ENCODE data around the gene ALDH3B2.
"Not testable (repeated sequence)": the region's sequence is repeated elsewhere in the genome, so short reads cannot be mapped to it uniquely, and the experiment has no call there.

Gene ALDH3B2

DNA sequence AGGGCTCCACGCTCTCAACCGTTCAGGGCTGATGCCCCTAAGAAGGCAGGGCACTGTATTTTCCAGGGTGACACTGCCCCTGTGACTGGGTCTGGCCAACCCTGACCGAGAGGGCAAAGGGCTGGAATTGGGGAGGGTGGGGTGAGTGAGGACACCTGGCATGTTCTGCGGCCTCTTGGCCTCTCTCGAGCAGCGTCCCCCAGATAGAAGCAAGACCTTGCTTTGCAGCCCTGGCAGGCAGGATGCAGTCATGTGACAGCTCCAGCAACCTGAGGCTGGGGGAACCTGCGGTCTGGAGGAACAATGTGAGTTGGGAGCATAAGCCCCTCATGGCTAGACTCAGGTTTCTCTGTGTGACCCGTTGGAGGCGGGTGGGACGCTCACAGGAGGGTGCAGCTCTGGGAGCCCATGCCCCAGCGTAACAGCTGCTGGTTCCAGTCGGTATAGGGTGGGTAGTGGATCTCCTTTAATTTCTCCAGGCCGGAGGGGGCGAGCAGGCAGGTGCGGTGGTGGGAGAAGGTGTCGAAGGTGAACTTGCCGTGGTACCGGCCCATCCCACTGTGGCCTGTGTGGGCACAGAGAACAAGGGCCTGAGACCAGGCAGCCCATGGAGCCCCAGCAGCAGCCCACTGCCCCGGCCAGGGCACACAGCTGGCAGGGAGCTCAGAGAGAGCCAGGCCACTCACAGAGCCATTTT, 11.4 kb downstream of the ALDH3B2 start:
- no peak for DNase-seq

DNA sequence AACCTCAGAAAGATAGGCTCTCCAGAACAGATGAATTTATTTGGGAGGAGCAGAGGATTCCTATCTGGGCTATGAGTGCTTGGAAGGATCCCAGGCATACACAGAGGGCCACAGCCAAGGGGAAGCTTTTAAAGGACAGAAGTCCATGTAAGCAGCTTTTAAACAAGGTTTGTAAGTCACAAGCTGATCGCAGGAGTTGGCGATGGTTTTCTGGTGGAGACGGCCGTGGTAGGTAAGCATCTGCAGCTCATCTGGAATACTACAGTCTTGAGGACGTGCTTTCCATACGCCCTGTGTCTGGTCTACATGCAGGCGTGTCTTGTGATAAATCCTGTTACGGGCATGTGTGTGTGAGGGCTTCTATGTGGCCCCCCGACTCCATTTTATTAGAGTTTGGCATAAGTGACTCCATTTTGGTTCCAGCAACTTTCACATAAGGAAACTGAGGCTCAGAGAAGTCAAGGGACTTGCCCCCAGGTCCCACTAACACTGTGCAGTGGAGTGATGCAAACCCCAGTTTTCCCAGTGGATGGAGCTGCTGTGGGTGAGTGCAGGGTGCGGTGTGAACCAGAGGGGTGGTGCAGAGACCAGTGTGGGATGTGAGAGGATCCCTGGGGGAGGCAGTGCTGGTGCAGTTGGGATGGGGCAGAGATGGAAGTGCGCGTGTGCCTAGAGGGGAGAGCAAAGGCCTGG, 12.1 kb downstream of the ALDH3B2 start:
- no peak for DNase-seq

DNA sequence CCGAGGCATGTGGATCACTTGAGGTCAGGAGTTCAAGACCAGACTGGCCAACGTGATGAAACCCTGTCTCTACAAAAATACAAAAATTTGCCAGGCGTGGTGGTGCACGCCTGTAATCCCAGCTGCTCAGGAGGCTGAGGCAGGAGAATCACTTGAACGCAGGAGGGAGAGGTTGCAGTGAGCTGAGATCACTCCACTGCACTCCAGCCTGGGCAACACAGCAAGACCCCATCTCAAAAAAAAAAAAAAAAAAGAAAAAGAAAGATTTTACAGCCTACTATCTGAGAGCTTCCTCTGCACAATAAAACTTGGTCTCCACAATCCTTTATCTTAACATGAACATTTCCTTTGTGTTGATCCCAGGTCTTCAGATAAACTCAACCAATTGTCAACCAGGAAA, 13.7 kb downstream of the ALDH3B2 start:
- DNase-seq = not testable (repeated sequence)

DNA sequence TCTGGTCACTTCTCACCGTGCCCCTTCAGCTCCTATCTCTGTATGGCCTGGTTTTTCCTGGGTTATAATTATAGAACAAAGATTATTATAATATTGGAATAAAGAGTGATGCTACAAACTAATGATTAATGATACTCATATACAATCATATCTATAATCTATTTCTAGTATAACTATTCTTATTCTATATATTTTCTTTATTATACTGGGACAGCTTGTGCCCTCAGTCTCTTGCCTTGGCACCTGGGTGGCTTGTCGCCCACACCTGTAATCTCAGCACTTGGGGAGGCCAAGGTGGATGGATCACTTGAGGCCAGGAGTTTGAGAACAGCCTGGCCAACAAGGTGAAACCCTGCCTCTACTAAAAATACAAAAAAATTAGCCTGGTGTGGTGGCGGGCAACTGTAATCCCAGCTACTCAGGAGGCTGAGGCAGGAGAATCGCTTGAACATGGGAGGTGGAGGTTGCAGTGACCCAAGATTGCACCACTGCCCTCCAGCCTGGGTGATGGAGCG, 14.7 kb downstream of the ALDH3B2 start:
- not testable (repeated sequence) for DNase-seq

DNA sequence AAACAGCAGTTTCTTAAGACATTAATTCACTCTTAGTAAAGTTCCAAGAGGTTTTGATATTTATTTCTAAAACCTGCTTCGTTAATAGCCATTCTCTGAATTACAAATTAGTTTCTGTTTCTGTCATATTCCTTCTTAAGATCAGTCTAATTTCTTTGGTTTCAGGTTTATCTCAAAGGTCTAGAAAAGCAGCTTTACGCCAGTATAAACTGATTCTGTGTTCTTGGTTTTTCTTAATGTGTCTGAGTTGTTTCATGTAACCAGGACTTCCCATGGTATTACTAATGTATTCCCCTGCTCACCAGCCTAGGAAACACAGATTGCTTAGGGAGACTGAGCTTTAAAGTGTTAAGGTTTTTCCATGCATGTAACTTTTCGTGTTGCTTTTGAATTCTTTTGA, 17.1 kb downstream of the ALDH3B2 start:
- DNase-seq = no peak

DNA sequence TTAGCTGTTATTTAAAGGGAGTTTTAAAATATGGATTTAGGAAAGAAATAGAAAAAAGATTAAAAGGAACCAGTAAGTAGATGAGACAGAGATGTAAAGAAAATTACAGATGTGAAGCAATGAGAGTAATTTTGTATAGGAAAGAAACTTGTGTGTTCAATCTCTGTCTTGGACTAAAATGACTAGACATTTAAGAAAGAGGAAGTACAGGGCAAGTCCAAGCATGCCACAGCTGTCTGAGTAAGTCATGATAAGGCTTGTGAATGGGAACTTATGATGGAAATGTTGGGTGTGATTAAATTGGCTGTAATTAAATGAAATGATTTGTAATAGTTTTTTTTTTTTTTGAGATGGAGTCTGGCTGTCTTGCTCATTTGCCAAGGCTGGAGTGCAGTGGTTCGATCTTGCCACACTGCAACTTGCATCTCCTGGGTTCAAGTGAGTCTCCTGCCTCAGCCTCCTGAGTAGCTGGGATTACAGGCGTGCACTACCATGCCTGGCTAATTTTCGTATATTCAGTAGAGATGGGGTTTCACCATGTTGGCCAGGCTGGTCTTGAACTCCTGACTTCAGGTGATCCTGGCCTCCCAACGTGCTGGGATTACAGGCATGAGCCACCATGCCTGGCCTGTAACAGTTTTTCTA, 18.0 kb downstream of the ALDH3B2 start:
- no peak for DNase-seq

DNA sequence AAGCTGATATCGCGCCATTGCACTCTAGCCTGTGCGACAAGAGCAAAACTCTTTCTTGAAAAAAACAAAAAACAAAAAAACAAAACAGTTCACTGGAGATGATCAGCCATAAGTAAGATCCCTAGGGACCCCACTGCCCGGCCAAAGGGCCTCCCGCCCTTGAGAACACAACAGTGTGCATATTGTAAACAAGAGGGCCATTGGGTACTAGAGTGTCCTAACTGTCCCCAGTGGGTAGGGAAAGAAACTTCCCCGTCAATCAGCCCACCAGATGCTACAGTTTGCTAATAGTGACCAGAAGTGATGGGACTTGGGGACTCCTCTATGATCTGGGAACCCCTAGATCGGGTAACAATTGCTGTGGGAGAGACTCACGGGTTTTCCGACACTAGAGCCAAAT, 20.2 kb downstream of the ALDH3B2 start:
- DNase-seq = no peak

DNA sequence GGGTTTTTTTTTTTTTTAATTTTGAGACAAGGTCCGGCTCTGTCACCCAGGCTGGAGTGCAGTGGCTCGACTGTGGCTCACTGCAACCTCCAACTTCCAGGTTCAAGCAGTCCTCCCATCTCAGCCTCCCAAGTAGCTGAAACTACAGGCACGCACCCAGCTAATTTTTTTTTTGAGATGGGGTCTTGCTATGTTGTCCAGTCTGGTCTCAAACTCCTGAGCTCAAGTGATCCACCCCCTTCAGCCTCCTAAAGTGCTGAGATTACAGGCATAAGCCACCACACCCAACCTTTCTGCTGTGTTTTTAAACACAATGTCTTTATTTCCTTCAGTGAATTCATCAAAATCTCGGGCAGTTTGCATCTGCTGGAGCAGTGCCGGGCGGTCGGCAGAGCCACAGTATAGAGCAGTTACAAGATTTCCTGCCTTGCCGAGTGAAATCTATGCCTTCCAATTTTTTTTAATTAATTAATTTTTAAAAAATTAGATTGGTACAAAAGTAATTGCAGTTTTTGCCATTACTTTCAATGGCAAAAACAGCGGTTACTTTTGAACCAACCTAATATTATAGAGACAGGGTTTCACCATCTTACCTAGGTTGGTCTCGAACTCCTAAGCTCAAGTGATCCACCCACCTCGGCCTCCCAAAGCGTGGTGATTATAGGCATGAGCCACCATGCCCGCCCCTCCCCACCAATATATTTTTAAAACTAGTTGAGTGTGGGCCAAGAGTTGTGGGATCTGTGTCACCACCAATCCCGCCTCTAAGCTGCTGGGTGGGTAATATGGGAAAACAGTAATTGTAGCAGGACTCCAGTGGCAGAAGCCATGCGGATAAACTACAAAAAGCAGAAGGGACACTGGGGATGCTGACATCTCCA, 21.2 kb downstream of the ALDH3B2 start:
- no peak for DNase-seq

DNA sequence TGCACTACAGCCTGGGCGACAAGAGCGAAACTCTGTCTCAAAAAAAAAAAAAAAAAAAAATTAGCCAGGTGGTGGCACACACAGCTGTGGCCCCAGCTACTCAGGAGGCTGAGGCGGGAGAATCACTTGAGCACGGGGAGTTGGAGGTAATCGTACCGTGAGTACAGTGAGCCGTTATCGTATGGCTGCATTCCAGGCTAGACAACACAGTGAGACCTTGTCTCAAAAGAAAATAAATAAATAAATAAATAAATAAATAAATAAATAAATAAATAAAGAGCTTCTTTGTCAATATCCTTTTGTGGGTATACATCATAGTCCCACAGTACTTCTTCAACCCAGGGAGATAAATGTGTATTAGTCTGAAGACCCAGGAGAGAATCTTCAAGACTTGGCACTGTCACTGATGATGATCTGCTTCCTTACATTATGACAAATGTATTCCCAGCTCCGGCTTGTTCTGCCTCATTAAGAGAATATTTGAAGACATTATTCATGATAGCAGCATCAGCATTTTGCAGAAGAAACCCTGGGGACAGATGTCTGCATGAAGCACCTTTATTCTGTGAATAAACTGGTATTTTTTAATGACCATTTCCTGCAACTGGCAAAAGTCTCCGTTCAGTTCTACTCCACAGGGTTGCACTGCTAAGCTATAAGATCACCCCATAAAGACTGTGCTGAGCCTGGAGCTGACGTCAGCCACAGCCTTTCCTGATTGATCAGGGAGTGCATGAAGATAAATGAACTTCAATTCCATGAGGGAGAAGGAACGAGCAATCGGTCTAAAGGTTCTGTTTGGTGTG, 22.2 kb downstream of the ALDH3B2 start:
- peak in 1 of 56 donors; percentile 26 for DNase-seq

DNA sequence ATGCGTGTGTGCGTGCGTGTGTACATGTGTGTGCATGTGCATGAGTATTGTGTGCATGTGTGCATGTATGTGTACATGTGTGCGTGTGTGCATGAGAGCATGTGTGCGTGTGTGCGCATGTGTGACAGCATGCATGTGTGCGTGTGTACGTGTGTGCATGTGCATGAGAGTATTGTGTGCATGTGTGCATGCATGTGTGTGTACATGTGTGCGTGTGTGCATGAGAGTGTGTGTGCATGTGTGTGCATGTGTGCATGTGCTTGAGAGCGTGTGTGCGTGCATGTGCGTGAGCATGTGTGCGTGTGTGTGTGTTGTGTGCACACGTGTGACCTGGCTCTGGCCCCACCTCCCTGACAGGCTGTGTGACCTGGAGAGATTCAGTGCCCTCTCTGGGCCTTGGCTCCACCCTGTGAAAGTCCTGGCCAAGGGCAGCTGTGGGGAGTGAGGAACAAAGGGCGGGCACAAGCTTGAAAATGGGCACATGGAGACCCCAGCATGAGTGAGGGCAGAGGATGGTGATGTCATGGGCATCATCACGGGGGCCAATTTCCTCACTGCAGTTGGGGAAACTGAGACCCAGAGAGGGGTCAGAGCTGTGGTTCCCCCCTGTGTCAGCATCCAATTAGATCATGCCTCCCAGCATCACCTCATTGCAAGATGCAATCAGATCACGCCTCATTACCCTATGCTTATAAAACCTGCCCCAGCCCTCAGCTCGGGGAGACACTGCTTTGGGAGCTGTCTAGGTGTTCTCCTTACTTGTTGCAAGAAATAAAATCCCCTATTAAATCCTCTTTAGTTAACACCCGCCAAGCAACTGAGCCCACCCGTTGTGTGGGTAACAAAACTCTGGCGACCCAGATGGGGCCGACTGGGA, 24.6 kb downstream of the ALDH3B2 start:
- DNase-seq = no peak

DNA sequence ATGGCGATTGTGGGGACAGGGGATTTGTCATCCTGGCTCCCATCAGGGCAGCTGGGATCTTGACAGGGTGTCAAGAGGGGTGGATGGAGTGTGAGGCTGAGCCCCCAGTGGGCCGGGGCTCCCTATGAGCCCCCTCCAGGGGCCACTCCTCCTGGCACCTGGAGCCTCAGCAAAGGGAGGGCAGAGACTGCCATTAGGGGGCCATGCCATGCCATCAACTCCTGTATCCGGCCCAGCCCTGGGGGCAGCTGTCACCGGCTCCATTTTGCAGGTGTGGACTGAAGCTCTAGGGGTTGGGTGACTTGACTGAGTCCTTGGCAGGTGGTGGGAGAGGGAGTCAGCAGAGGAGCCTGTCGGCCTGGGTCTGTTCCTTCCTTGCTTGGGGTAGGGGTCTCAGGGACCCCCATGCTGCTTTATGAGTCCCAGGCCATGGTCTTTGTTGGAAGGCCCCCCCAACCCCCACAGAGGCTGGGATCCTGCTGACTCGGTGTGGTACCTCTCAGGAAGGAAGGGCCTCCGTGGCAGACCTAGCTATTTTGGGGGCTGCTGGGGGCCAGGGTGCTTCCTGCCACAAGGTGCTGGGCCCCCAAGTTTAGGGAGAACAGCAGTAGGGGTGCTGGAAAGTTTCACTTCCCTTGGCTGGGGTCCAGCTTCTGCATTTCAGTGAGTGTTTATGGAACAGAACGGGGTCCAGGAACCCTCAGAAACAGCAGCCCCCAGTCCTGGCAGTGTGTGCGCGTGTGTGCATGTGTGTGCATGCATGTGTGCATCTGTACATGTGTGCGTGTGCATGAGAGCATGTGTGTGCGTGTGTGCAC, 25.4 kb downstream of the ALDH3B2 start:
- peak in 10 of 56 donors; percentile 5 to 60 (median 22) for DNase-seq

DNA sequence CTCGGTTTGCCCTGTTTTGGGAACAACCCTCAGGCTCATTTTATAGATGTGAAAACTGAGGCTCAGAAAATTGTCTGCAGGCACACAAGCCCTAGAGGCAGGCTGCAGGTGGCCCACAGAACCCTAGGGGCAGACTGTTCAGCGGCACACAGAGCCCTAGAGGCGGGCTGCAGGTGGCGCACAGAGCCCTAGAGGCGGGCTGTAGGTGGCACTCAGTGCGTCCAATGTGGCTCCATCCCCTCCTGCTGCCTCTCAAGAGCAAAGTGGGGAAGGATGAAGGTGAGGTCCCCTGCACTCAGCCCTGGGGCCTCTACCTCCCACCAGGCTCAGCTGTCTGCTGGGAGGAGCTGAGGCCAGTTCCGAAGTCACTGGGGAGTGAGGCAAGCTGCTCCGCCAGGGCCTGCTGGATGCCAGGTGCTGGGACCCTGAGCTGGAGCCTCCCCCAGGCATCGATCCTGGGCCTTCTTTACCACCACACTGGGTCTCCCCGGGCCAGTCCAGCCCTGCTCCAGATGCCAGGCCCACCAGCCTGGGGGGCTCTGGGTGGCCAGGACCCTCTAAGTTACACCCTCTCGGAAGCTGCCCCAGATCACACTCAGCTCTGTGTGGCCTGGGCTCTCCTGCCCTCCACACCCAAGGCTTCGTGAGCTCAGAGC, 26.2 kb downstream of the ALDH3B2 start:
- DNase-seq = peak in 1 of 56 donors; percentile 15

DNA sequence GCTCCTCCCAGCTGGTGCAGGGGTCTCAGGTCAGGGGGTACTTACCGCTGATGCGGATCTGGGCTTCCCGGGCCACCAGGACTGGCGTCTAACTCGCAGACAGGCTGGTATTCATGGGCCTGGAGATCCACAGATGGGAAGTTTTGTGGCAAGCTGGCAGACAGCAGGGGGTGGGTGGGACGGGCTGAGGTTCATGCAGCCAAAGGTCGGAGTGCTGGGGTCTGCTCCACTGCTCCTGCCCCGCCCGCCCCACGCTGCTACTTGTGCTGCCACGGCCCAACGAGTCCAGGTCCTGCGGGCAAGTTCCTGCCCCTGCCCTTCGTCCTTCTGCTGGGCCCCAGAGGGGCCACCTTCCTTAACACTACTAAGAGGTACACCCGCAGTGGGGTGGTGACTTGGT, 27.0 kb downstream of the ALDH3B2 start:
- DNase-seq = no peak

DNA sequence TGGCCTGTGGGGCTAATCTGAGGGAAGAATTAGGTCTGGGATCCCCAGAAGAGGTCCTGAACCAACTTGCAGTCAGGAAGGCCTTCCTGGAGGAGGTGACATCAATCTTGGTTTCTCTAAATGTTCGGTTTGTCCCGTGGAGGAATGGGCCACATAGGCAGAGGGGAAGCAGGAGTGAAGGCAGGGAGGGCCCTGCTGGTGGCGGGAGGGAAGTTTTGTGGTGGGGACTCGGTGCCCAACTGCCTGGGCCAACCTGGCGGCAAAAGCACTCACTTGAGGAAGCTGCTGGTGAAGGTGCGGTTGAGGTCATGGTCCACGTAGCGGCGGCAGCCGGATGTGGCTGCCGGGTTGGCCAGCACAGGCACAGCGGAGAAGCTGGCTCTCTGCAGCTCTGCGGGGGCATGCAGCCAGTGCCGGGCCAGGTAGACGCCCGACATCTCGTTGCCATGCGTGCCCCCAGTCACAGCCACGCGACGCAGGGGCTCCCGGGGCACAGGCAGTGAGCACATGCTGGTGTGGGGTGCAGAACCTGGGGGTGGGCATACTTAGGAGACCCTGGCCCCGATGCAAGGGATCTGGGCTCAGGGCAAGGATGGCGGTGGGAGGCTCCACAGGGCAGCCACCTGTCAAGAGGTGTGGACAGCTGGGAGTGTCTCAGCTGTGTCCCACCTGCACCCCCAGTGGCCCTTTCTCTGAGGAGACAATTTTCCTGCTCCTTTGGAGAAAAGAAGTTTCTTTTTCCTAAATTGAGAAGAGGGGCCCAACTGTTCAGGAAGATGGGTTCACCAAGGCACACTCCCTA, 27.7 kb downstream of the ALDH3B2 start:
- no peak for DNase-seq

DNA sequence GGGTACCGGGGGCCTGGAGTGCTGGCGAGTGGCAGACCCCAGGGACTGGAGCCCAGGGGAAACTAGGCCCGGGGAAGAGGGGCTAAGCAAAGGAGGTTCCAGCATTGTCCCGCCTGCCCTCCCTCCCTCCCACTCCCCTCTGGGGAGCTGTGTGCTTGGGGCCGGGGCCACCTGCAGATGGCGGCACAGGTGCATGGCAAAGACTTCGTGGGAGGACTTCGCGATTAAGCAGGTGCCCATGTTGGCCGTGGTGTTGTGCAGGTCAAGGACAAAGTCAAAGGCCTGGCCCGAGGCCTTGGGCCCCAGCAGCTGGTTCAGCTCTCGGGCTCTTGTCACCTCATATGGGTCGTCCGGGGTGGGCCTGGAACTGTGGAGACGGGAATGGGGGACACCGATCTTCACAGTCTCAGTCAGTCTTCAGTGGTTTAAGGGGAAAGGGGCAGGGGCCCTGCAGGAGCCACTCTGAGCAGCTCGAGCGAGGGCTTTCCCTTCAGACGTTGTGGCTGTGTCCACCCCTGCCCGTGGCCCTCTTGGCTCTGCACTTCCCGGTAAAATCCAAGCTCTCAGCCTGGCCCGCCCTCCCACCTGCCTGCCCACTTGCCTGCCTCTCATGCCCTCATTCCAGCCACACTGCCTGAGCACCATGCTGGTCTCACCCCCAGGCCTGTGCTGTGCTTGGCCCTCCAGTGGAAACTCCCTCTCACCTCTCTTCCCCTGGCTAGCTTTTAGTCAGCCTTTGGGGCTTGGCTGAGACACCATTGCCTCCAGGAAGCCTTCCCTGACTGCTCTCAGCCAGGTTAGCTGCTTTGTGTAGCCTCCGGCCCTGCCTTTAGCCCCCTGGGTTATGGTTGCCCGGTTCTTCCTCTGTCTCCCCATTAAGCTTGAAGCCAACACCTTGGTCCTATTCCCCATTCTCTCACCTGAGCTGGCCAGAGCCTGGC, 28.6 kb downstream of the ALDH3B2 start:
- DNase-seq = no peak
